Adrenal gland (tissue), 12 donors: ENCODE results near the gene ICAM1. TPM values are rescaled to one million over a fixed set of nuclear protein-coding genes. Genes with fewer than 3 reads are reported as not detected.

ENCODE experiments used
- DNase-seq, 7 donors: peaks; one replicate each; pipeline ENCODE4 v3.0.0-alpha.2; 2019 to 2020
- H3K27ac ChIP-seq, 5 donors: fragments of 200-600 bp; sonication (generic) in 4 of 5; 1 replicate in 3 of 5; 2 replicates in 2 of 5; pipeline versions ENCODE4 v1.5.1 to v1.8.0; 2016 to 2020; ENCODE audit warnings: mild to moderate bottlenecking in 1 of 5
- H3K27me3 ChIP-seq: fragments of 200-600 bp; 2 replicates; pipeline ENCODE4 v1.8.0; 2021
- H3K36me3 ChIP-seq, 2 donors: fragments of 200-600 bp; replicated peaks in 1 of 2; 1 replicate in 1 of 2; 2 replicates in 1 of 2; pipeline versions ENCODE4 v1.5.1 to v1.8.0; 2018 to 2022
- H3K4me1 ChIP-seq, 2 donors: fragments of 200-600 bp; replicated peaks in 1 of 2; 1 replicate in 1 of 2; 2 replicates in 1 of 2; pipeline versions ENCODE4 v1.5.1 to v1.8.0; 2018 to 2021
- H3K4me3 ChIP-seq, 4 donors: fragments of 200-600 bp; sonication (generic) in 3 of 4; one replicate each; pipeline ENCODE4 v1.5.1; 2016 to 2018
- H3K9me3 ChIP-seq, 3 donors: fragments of 200-600 bp; sonication (generic) in 1 of 3; replicated peaks in 1 of 3; 1 replicate in 2 of 3; 2 replicates in 1 of 3; pipeline versions ENCODE4 v1.5.1 to v1.8.0; 2016 to 2021
- CTCF ChIP-seq, 6 experiments: fragments of 450-650 bp in 4 of 6; fragments of 200-600 bp in 2 of 6; sonication (generic) in 1 of 6; IDR thresholded peaks; 1 replicate in 5 of 6; 2 replicates in 1 of 6; pipeline versions ENCODE4 v1.5.1 to v1.8.0; 2016 to 2021; ENCODE audit warnings: antibody characterized with exemption in 6 of 6, mild to moderate bottlenecking in 2 of 6, moderate library complexity in 1 of 6
- POLR2A ChIP-seq, 2 donors: fragments of 450-650 bp; IDR thresholded peaks; one replicate each; pipeline ENCODE4 v1.6.1; 2017; ENCODE audit warnings: antibody characterized with exemption in 2 of 2, mild to moderate bottlenecking in 2 of 2, moderate library complexity in 1 of 2
- WGBS, 4 donors: extraction: QIAGEN DNeasy Blood & Tissue Kit in 2 of 4; methylation state at CpG; one replicate each; pipeline versions ENCODE4 v1.1.5 to v1.1.7; 2013 to 2017; 5-methylcytosine and 5-hydroxymethylcytosine counted together
- intact Hi-C, 2 donors: fragments of 100-400 bp; cut with DNase I; formaldehyde crosslinking; loops; one replicate each; pipeline versions ENCODE4 v1.14.1 to v1.15.0; 2022 to 2023
- polyA plus RNA-seq, 3 donors: library from polyadenylated mRNA; stranded (reverse); fragments of 200-250 nt in 2 of 3; fragments of 350-450 nt in 1 of 3; fragmentation: Illumina TruSeq in 1 of 3; extraction: RNeasy Lipid Tissue Mini Kit (QIAGEN cat#74804) in 1 of 3; gene quantifications; one replicate each; pipeline ENCODE4 v1.2.3, GENCODE V29; 2013 to 2014
- total RNA-seq, 9 donors: library from RNA; depleted of rRNA in 4 of 9; stranded (reverse); fragments of >200 nt in 4 of 9; fragments of 120-200 nt in 1 of 9; fragmentation: NEBNext Ultra II Directional in 1 of 9; extraction: Animal tissue kit (Norgen Biotek cat#: 25700) in 1 of 9; gene quantifications; one replicate each; pipeline versions ENCODE4 v1.1.0 to v1.2.4, GENCODE V29; 2013 to 2023
- donor health status: healthy with polysubstance abuse.
- donor health status: Bipolar disorder and iron deficiency.
- donor health status: DM: yes; HTN: yes; CAD: no.
- donor health status: DM: no; HTN: no; CAD: no.
- donor health status: DM: no; HTN: no; CAD: no.
- donor health status: DM: yes; HTN: yes; CAD: no.

The ICAM1 gene
- total and polyA plus RNA-seq, 12 donors, result 2.2 to 90.4 (median 27.4) TPM

GRCh38 chr19:10321874-10322835 lies 51.2 kb downstream of the ICAM1 start:
- Histone ChIP-seq H3K27ac (no peak overlapping the region), H3K4me1 (no peaks in the 10 kb centered on the region), H3K27me3 (no peaks in the 10 kb centered on the region), H3K36me3 (peaks cover 0 to 92% of the 10 kb centered on the region in 2 donors), H3K9me3 (no peaks in the 10 kb centered on the region), H3K4me3 (no peak overlapping the region)
- intact Hi-C loops, result no loop called here
- TF ChIP-seq POLR2A (IDR thresholded peaks at IDR 0.05) (no peak), CTCF (IDR thresholded peaks at IDR 0.05) (no peak)
- no peak for DNase-seq
- WGBS, 4 donors, result 95 to 96% (median 96%) methylated on average over 9 to 19 of the region's 19 CpGs

- DNase-seq, result no peak
- no peaks in the 10 kb centered on the region for H3K9me3 ChIP-seq
- H3K27me3 ChIP-seq, result no peaks in the 10 kb centered on the region
- no peak overlapping the region for H3K4me3 ChIP-seq
- TF ChIP-seq CTCF (IDR thresholded peaks at IDR 0.05) (no peak), POLR2A (IDR thresholded peaks at IDR 0.05) (no peak)
- H3K27ac ChIP-seq, result no peak overlapping the region
- intact Hi-C loops, result no loop called here
- WGBS, 4 donors, result 83 to 89% (median 88%) methylated on average over 8 of the region's 8 CpGs
- H3K4me1 ChIP-seq, result no peaks in the 10 kb centered on the region
- peaks cover 0 to 93% of the 10 kb centered on the region in 2 donors for H3K36me3 ChIP-seq
Observed at GRCh38 chr19:10325732-10326131, 54.8 kb downstream of the ICAM1 start.

- WGBS, 4 donors, result 89 to 92% (median 91%) methylated on average over 6 to 7 of the region's 7 CpGs
- Histone ChIP-seq H3K27me3 (no peaks in the 10 kb centered on the region), H3K27ac (no peak overlapping the region), H3K9me3 (no peaks in the 10 kb centered on the region), H3K36me3 (peaks cover 0 to 73% of the 10 kb centered on the region in 2 donors), H3K4me1 (peaks cover 5 to 11% of the 10 kb centered on the region in 2 donors), H3K4me3 (no peak overlapping the region)
- no peak for DNase-seq
- TF ChIP-seq POLR2A (IDR thresholded peaks at IDR 0.05) (no peak), CTCF (IDR thresholded peaks at IDR 0.05) (no peak)
- intact Hi-C loops, result no loop called here
Observed at GRCh38 chr19:10327793-10328192, 56.9 kb downstream of the ICAM1 start.

GRCh38 chr19:10328558-10329429 lies 57.9 kb downstream of the ICAM1 start:
- Histone ChIP-seq H3K27ac (no peak overlapping the region), H3K4me3 (no peak overlapping the region), H3K9me3 (no peaks in the 10 kb centered on the region), H3K27me3 (no peaks in the 10 kb centered on the region), H3K4me1 (peaks cover 7 to 11% of the 10 kb centered on the region in 2 donors), H3K36me3 (peaks cover 0 to 63% of the 10 kb centered on the region in 2 donors)
- 93 to 97% (median 94%) methylated on average over 17 to 41 of the region's 41 CpGs for WGBS, 4 donors
- TF ChIP-seq CTCF (IDR thresholded peaks at IDR 0.05) (no peak), POLR2A (IDR thresholded peaks at IDR 0.05) (no peak)
- intact Hi-C loops, result no loop called here
- no peak for DNase-seq
